Bronchial epithelial cell (primary cell): ENCODE data around the gene HS6ST2. TPM values are rescaled to one million over a fixed set of nuclear protein-coding genes. Genes with fewer than 3 reads are reported as not detected.

Source experiments
- DNase-seq: peaks from one replicate; pipeline ENCODE4 v3.0.0-alpha.2; 2010; ENCODE audit warnings: low read depth
- FAIRE-seq: peaks from 2 replicates; lab custom pipeline; 2011; peaks lifted over from hg19 to GRCh38; lab: Jason Lieb, UNC
- H3K27me3 ChIP-seq: 2 replicates; pipeline ENCODE4 v1.5.1; 2011; ENCODE audit warnings: low read length; ENCODE audit not compliant: control insufficient read depth, insufficient read depth
- H3K36me3 ChIP-seq: 2 replicates; pipeline ENCODE4 v1.5.1; 2011; ENCODE audit warnings: low read length; ENCODE audit not compliant: control insufficient read depth, insufficient read depth
- H3K4me3 ChIP-seq: 2 replicates; pipeline ENCODE4 v1.5.1; 2011; ENCODE audit warnings: mild to moderate bottlenecking, low read depth, low read length, control low read depth
- total RNA-seq: library from RNA; depleted of rRNA; stranded (reverse); fragments of >200 nt; gene quantifications from 2 replicates; pipeline ENCODE4 v1.2.1, GENCODE V29; 2014
- TF ChIP-seq, protein P1 (sequence below): IDR thresholded peaks from 2 replicates; pipeline ENCODE4 v1.5.1; 2011; ENCODE audit warnings: mild to moderate bottlenecking, moderate library complexity, low read length, control low read depth, inconsistent platforms; ENCODE audit not compliant: insufficient read depth, severe bottlenecking

The HS6ST2 gene
- total RNA-seq, 1 donor from 2014 or later, result 16.8 TPM

DNA sequence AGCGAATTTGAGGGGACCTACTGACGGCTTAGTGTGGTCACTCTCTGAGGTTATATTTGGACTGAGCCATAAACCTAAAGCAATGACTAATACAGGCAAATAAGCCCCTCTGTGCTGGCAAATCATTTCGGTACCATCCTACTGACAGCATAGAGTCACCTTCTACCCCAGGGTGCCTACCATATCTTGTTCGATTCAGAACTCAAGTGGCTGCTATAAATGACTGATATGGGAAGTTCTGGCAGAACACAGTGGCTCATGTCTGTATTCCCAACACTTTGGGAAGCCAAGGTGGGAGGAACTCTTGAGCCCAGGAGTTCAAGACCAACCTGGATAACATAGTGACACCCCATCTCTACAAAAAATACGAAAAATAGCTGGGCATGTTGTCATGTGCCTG is 243.5 kb downstream of the HS6ST2 start:
- TF ChIP-seq, protein P1, sequence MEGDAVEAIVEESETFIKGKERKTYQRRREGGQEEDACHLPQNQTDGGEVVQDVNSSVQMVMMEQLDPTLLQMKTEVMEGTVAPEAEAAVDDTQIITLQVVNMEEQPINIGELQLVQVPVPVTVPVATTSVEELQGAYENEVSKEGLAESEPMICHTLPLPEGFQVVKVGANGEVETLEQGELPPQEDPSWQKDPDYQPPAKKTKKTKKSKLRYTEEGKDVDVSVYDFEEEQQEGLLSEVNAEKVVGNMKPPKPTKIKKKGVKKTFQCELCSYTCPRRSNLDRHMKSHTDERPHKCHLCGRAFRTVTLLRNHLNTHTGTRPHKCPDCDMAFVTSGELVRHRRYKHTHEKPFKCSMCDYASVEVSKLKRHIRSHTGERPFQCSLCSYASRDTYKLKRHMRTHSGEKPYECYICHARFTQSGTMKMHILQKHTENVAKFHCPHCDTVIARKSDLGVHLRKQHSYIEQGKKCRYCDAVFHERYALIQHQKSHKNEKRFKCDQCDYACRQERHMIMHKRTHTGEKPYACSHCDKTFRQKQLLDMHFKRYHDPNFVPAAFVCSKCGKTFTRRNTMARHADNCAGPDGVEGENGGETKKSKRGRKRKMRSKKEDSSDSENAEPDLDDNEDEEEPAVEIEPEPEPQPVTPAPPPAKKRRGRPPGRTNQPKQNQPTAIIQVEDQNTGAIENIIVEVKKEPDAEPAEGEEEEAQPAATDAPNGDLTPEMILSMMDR, result no peak
- DNase-seq, result no peak
- FAIRE-seq, result no peak
- Histone ChIP-seq H3K27me3 (no peaks in the 10 kb centered on the region), H3K36me3 (no peaks in the 10 kb centered on the region), H3K4me3 (no peak overlapping the region)

DNA sequence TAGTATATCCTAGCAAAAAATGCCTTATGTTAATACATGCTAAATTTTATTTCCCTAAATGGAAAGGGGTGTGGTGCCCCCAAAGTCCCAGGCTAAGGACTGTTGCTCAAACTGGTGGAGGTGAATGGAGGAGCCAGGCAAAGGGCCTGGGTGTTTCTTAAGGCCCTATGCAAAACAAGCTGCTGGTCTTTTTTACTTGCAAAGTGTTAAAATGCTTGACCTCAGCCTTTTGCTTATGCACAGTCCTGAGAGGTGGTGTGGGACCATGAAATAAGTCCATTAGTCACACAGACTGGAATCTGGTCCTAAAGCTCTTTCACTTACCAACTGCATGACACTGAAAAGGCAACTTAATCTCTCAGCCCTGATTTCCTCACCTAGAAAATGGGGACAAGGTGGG is 246.1 kb downstream of the HS6ST2 start:
- no peaks in the 10 kb centered on the region for H3K36me3 ChIP-seq
- H3K4me3 ChIP-seq, result no peak overlapping the region
- no peak for FAIRE-seq
- DNase-seq, result no peak
- TF ChIP-seq, protein P1, result no peak
- no peaks in the 10 kb centered on the region for H3K27me3 ChIP-seq

DNA sequence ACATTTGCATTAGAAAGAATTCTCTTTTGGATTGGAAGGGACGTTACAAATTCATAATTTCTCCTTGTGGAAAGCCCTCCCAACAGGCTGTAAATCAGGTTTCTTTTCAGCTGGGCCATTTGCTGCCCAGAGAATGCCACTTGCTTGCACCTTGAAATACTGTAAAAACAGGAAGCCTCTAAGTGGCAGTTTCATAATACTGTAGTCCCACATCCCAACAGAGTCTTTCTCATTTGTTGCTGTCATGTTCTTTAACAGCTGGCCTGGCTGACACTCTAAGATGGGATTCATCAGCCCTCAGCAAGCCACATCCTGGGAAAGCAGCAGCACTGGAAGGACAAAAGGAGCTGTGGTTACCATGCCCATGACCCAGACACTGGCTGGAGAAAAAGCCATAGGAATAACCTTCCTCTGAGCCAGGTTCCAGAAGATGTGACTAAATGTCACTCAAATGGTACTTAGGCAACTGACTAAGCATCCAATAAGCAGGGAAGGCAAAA is 247.7 kb downstream of the HS6ST2 start:
- Histone ChIP-seq H3K4me3 (no peak overlapping the region), H3K36me3 (no peaks in the 10 kb centered on the region), H3K27me3 (no peaks in the 10 kb centered on the region)
- DNase-seq (no peak), FAIRE-seq (no peak)
- TF ChIP-seq, protein P1, result no peak

DNA sequence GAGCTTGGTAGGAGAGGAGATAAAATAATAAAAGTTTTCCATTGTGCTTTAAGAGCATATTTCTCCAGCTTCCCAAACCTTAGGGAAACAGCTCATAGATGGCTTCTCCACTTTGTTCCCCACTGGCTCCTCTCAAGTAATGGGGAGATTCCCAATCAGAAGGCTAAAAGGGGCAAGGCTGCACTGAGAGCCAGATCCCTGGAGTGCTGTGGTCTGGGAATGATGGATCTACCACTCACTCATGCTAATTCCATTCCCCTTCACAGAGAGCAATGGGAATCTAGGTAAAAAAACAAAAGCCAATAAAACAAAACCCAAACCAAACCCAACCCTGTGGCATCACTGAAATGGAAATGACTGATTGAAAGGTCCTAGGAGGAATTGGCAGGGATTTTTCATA is 249.9 kb downstream of the HS6ST2 start:
- Histone ChIP-seq H3K27me3 (no peaks in the 10 kb centered on the region), H3K4me3 (no peak overlapping the region), H3K36me3 (no peaks in the 10 kb centered on the region)
- TF ChIP-seq, protein P1, result no peak
- FAIRE-seq (no peak), DNase-seq (no peak)

DNA sequence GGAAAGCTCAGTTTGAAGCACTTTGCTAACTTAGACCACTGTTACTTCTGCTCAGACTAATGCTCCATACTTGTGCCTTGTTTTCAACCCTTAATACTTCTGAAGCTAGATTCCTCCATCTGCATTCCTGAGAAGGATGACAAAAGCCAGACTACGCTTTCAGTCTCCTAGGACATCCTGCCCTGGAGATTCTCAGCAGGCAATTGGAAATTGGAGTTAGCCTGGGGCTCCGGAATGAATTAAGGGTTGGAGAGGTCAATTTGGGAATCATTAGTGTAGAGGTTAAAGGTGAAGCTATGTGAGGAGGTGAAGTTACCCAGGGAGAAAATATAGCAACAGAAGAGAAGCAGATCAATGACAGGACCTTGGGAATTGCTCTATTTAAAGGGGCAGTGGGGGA is 253.7 kb downstream of the HS6ST2 start:
- no peak for FAIRE-seq

More for the DNA sequence above, 253.7 kb downstream of the HS6ST2 start:
- TF ChIP-seq, protein P1, result no peak
- DNase-seq, result no peak
- no peaks in the 10 kb centered on the region for H3K36me3 ChIP-seq
- H3K4me3 ChIP-seq, result no peak overlapping the region
- no peaks in the 10 kb centered on the region for H3K27me3 ChIP-seq
